GM12891 (cell line): ENCODE measurements around the gene ETFA.
"Not testable (repeated sequence)": the region's sequence is repeated elsewhere in the genome, so short reads cannot be mapped to it uniquely, and the experiment has no call there.

Source experiments
- DNase-seq: peaks from one replicate; pipeline ENCODE4 v3.0.0; 2011; ENCODE audit warnings: low spot score; ENCODE audit not compliant: insufficient read length
- FAIRE-seq: peaks from 2 replicates; lab custom pipeline; 2011; peaks lifted over from hg19 to GRCh38; lab: Jason Lieb, UNC
- PAX5 ChIP-seq: IDR thresholded peaks from 2 replicates; pipeline ENCODE4 v1.6.1; 2011; ENCODE audit warnings: low read length, moderate library complexity, mild to moderate bottlenecking; ENCODE audit not compliant: insufficient read depth, severe bottlenecking
- POLR2A ChIP-seq: IDR thresholded peaks from 2 replicates; pipeline ENCODE4 v1.6.1; 2011; ENCODE audit warnings: low read depth, low read length, control low read depth
- POLR2AphosphoS5 ChIP-seq: IDR thresholded peaks from 2 replicates; pipeline ENCODE4 v1.6.1; 2011; ENCODE audit warnings: low read depth, low read length, control low read depth
- POU2F2 ChIP-seq: IDR thresholded peaks from 2 replicates; pipeline ENCODE4 v1.6.1; 2011; ENCODE audit warnings: low read depth, mild to moderate bottlenecking, control low read depth, low read length, moderate library complexity
- SPI1 ChIP-seq: IDR thresholded peaks from 2 replicates; pipeline ENCODE4 v1.6.1; 2011; ENCODE audit warnings: low read depth, low read length, control low read depth
- TAF1 ChIP-seq: IDR thresholded peaks from 2 replicates; pipeline ENCODE4 v1.6.1; 2011; ENCODE audit warnings: low read depth, low read length, control low read depth

ETFA gene

GRCh38 chr15:76327191-76328105 lies 16.2 kb upstream of the ETFA start:
- DNase-seq = no peak

GRCh38 chr15:76325704-76326103 lies 14.4 kb upstream of the ETFA start:
- TF ChIP-seq POLR2A (no peak), POU2F2 (no peak), POLR2AphosphoS5 (no peak), SPI1 (no peak), TAF1 (no peak)
- no peak for FAIRE-seq
- DNase-seq = no peak

More at GRCh38 chr15:76327191-76328105, 16.2 kb upstream of the ETFA start:
- no peak for FAIRE-seq
- no peak for TF ChIP-seq TAF1
- no peak for TF ChIP-seq PAX5

- FAIRE-seq = no peak
- DNase-seq = no peak
- TF ChIP-seq TAF1 = no peak
- no peak for TF ChIP-seq SPI1
- TF ChIP-seq PAX5 = no peak
- TF ChIP-seq POLR2AphosphoS5 = no peak
- TF ChIP-seq POU2F2 = no peak
- no peak for TF ChIP-seq POLR2A
These were observed 12.8 kb upstream of the ETFA start for GRCh38 chr15:76324066-76324465.

- DNase-seq = no peak
- no peak for FAIRE-seq
- no peak for TF ChIP-seq POLR2A
- TF ChIP-seq SPI1 = no peak
- TF ChIP-seq PAX5 = no peak
- TF ChIP-seq POLR2AphosphoS5 = no peak
- no peak for TF ChIP-seq POU2F2
- no peak for TF ChIP-seq TAF1
These were observed 10.3 kb upstream of the ETFA start for GRCh38 chr15:76321602-76322001.

GRCh38 chr15:76321171-76321570 lies 9.9 kb upstream of the ETFA start:
- no peak for DNase-seq
- no peak for FAIRE-seq
- TF ChIP-seq SPI1 (no peak), PAX5 (no peak), POU2F2 (no peak), TAF1 (no peak), POLR2A (no peak), POLR2AphosphoS5 (no peak)

GRCh38 chr15:76320012-76320411 lies 8.7 kb upstream of the ETFA start:
- DNase-seq = no peak
- FAIRE-seq = no peak
- TF ChIP-seq PAX5 (no peak), POLR2A (no peak), TAF1 (no peak), POLR2AphosphoS5 (no peak)

GRCh38 chr15:76313731-76314130 lies 2.5 kb upstream of the ETFA start:
- no peak for FAIRE-seq
- no peak for TF ChIP-seq TAF1
- no peak for TF ChIP-seq PAX5
- TF ChIP-seq POLR2AphosphoS5 = no peak
- TF ChIP-seq POU2F2 = no peak
- no peak for TF ChIP-seq SPI1
- no peak for TF ChIP-seq POLR2A
- DNase-seq = no peak

- not testable (repeated sequence) for FAIRE-seq, DNase-seq
These were observed 1.9 kb upstream of the ETFA start for GRCh38 chr15:76313175-76313567.

- no peak for FAIRE-seq
- TF ChIP-seq SPI1 (no peak), TAF1 (no peak), PAX5 (no peak), POLR2AphosphoS5 (no peak), POLR2A (no peak), POU2F2 (no peak)
- DNase-seq = no peak
These were observed 1.4 kb upstream of the ETFA start for GRCh38 chr15:76312540-76313174.

GRCh38 chr15:76310475-76311099 lies 682 bp downstream of the ETFA start:
- TF ChIP-seq PAX5 (no peak), POLR2AphosphoS5 (no peak), POU2F2 (no peak), TAF1 (no peak), SPI1 (no peak), POLR2A (no peak)
- no peak for FAIRE-seq
- peak; percentile 14 for DNase-seq
